Measurements from ENCODE around the gene LRRC37B. TPM values are rescaled to one million over a fixed set of nuclear protein-coding genes. Genes with fewer than 3 reads are reported as not detected.
"Not testable (repeated sequence)": the region's sequence is repeated elsewhere in the genome, so short reads cannot be mapped to it uniquely, and the experiment has no call there.

LRRC37B gene
- 10 to 100 TPM; 15.7 to 37.7 (median 22.6) TPM for polyA plus RNA-seq (ENCODE audit: insufficient read length in 4 of 4)

- DNase-seq (ENCODE audit: low read depth in 4 of 4, low spot score in 2 of 4), result peak in 2 of 4 donors; percentile 58 to 61
These were observed at the start of gene LRRC37B for GRCh38 chr17:32006957-32007462. LRRC37B (plus strand) TSS chr17:32007383; CDS start chr17:32021393, 14,010 bp downstream.

DNA sequence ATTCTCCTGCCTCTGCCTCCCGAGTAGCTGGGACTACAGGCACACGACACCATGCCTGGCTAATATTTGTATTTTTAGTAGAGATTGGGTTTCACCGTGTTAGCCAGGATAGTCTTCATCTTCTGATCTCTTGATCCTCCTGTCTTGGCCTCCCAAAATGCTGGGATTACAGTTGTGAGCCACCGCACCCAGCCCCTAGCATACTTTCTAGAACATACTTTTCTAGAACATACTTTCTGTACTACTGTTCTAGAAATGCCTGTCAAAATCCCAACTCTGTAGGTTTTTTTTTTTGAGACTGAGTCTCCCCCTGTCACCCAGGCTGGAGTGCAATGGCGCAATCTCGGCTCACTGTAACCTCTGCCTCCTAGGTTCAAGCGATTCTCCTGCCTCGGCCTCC is 43.1 kb upstream of the LRRC37B start:
- not testable (repeated sequence) for DNase-seq (ENCODE audit: low read depth in 4 of 4, low spot score in 2 of 4)

DNA sequence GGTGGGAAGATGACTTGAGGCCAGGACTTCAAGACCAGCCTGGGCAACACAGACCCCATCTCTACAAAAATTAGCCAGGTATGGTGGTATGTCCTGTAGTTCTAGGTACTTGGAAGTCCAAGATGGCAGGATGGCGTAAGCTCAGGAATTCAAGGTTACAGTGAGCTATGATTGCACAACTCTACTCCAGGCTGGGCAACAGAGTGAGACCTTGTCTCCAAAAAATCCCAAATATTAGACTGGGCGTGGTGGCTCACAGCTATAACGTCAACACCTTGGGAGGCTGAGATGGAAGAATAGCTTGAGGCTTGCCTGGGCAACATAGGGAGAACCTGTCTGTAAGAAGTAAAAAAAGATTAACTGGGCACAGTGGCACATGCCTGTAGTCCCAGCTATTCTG is 39.5 kb upstream of the LRRC37B start:
- no peak for DNase-seq (ENCODE audit: low read depth in 4 of 4, low spot score in 2 of 4)

- DNase-seq (ENCODE audit: low read depth in 4 of 4, low spot score in 2 of 4), result not testable (repeated sequence)
These were observed 36.8 kb upstream of the LRRC37B start for GRCh38 chr17:31970416-31970815.

DNA sequence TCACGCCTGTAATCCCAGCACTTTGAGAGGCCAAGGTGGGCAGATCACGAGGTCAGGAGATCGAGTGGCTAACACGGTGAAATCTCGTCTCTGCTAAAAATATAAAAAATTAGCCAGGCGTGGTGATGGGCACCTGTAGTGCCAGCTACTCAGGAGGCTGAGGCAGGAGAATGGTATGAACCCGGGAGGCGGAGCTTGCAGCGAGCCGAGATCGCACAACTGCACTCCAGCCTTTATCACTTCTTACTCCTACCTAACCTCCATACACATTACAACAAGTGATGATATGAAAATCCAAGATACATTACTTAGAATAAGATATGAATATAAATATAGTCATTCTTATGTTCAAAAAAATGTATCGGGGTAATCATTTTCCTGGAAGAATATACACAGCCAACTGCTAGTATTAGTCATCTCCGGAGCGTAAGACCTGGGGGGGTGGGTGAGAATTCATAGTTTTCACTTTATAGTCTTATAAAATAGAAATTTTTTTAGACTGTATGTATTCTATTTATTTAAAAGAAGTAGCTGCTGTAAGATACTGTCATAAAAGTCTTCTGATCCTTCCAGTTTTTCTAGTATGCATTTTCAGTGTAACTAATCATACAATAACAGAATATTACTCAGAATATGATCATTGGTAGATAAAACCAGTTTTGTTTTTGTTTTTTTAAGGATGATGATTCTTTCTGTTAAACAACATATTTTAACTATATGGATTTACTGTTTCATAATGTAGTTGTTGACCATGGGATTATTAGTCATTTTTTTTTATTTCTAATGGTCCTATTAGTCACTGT is 32.7 kb upstream of the LRRC37B start:
- not testable (repeated sequence) for DNase-seq (ENCODE audit: low read depth in 4 of 4, low spot score in 2 of 4)

DNA sequence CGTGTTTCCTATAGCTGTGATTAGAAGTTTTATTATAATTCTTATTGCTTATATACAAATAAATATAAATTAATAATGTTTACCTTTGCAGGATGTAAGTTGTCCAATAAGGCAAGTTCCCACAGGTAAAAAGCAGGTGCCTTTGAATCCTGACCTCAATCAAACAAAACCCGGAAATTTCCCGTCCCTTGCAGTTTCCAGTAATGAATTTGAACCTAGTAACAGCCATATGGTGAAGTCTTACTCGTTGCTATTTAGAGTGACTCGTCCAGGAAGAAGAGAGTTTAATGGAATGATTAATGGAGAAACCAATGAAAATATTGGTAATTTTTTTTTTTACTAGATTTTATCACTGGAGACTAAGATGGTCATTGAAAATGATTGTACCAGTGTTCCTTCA is 31.8 kb upstream of the LRRC37B start:
- DNase-seq (ENCODE audit: low read depth in 4 of 4, low spot score in 2 of 4), result not testable (repeated sequence)

DNA sequence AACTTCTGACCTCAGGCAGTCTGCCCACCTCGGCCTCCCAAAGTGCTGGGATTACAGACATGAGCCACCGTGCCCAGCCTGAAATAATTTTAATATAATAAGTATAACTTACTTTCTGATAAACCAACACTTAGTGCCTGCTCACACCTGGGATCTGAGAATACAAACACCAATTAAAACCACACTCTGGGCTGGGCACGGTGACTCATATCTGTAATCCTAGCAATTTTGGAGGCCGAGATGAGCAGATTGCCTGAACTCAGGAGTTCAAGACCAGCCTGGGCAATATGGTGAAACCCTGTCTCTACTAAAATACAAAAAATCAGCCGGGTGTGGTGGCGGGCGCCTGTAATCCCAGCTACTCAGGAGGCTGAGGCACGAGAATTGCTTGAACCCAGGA is 15.4 kb upstream of the LRRC37B start:
- not testable (repeated sequence) for DNase-seq (ENCODE audit: low read depth in 4 of 4, low spot score in 2 of 4)

DNA sequence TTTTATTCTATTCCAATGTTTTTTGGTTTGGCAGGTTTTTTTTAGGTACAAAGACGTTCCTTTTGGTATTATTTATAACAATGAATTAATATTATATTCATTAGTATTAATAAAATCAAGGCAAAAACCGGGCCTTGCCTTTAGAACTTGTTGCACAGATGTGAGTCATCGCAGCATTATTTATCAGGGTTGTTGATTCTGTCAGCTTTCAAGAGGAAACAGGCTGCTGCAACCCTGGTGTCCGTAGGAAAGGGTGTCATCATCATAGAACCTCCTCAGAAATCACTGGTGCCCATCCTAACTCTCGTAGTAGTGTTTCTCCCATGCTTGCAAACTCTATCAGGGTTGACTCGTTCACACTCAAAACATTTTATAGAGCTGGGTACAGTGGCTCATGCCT is 10.2 kb upstream of the LRRC37B start:
- DNase-seq (ENCODE audit: low read depth in 4 of 4, low spot score in 2 of 4), result no peak

DNA sequence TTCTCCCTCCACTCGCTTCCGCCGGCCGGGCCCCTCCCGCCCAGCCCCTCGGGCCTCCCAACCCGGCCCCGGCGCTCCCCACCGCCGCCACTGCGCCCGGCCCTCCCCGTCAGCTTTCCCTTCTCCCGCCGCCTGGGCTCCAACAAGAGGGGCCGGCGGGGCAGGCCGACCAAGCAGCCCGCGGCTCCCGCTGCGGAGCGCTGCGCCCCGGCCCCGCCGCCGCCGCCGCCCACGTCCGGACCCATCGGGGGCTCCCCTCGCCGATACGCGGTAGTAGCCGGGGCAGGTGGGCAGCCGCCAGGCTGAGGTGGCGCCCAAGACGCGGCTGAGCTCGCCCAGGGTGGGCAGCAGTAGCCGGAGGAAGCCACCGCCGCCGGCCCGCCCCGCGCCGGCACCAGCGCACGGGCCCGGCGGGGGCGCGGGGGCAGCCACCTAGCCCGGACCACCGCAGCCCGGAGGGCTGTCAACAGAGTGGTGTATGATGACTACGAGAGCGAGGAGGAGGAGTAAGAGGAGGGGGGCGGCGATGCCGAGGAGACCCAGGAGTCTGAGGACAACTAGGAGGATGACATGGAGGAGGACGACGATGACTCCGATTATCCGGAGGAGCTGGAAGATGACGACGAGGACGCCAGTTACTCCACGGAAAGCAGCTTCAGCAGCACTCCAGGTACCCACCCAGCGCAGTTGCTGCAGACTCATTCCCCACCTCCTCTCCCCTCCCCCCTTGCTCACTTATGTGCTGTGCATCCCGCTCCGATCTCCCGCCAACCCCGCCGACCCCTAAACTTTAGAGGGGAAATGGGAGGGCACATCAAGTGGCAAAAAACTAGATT is 498 bp downstream of the LRRC37B start:
- no peak for DNase-seq (ENCODE audit: low read depth in 4 of 4, low spot score in 2 of 4)

DNA sequence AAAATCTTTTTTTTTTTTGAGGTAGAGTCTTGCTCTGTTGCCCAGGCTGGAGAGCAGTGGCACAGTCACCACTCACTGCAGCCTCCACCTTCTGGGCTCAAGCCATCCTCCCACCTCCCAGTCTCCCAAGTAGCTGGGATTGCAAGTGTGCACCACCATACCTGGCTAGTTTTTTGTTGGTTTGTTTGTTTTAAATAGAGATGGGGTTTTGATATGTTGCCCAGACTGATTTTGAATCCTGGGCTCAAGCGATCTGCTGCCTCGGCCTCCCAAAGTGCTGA is 2.0 kb downstream of the LRRC37B start:
- DNase-seq (ENCODE audit: low read depth in 4 of 4, low spot score in 2 of 4), result no peak

GRCh38 chr17:32010114-32010513 is 2.9 kb downstream of the LRRC37B start:
- DNase-seq (ENCODE audit: low read depth in 4 of 4, low spot score in 2 of 4), result no peak

GRCh38 chr17:32015245-32016013 is 8.2 kb downstream of the LRRC37B start:
- no peak for DNase-seq (ENCODE audit: low read depth in 4 of 4, low spot score in 2 of 4)

DNA sequence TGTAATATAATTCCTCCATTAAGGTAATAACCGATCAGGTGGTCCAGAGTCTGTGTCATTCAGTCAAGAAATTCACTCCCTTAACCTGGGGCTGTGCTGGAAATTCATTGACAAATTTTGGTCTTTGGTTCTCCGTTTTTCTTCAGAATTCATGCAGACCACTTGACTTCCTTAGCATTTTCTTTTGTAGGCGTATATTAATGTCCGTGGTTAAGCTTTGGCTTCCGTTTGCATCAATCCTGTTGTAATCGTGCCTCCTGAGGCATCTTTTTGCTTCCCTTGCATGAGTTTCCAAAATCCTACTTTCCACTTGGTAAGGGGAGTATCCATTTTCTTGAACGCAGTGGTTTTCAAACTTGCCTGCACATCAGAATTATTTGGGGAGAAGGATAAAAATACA is 9.0 kb downstream of the LRRC37B start:
- DNase-seq (ENCODE audit: low read depth in 4 of 4, low spot score in 2 of 4), result no peak

- DNase-seq (ENCODE audit: low read depth in 4 of 4, low spot score in 2 of 4), result no peak
These were observed 12.0 kb downstream of the LRRC37B start for GRCh38 chr17:32019228-32019627.

GRCh38 chr17:32020943-32021614 is 13.9 kb downstream of the LRRC37B start:
- no peak for DNase-seq (ENCODE audit: low read depth in 4 of 4, low spot score in 2 of 4)

- DNase-seq (ENCODE audit: low read depth in 4 of 4, low spot score in 2 of 4), result no peak
These were observed 14.4 kb downstream of the LRRC37B start for GRCh38 chr17:32021615-32021955.

DNA sequence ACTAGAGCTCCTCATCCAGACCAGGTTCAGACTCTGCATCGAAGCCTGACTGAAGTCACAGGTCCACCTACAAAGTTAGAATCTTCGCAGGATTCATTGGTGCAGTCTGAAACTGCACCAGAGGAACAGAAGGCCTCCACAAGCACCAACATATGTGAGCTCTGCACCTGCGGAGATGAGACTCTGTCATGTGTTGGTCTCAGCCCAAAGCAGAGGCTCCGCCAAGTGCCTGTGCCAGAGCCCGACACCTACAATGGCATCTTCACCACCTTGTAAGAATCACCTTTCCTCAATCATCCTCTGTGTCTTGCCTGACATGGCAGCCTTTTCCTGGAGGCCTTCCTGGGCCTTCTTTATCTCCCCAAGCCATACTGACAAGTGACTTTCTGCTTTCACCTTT is 15.4 kb downstream of the LRRC37B start:
- DNase-seq (ENCODE audit: low read depth in 4 of 4, low spot score in 2 of 4), result not testable (repeated sequence)

- not testable (repeated sequence) for DNase-seq (ENCODE audit: low read depth in 4 of 4, low spot score in 2 of 4)
These were observed 20.1 kb downstream of the LRRC37B start for GRCh38 chr17:32027271-32027670.

- DNase-seq (ENCODE audit: low read depth in 4 of 4, low spot score in 2 of 4), result no peak
These were observed 26.0 kb downstream of the LRRC37B start for GRCh38 chr17:32033223-32033622.

GRCh38 chr17:32033812-32034211 is 26.6 kb downstream of the LRRC37B start:
- DNase-seq (ENCODE audit: low read depth in 4 of 4, low spot score in 2 of 4), result not testable (repeated sequence)

All from left renal cortex interstitium (tissue), 4 donors.